H9 (cell line): Measurements from ENCODE around the gene TIAM1. TPM values are rescaled to one million over a fixed set of nuclear protein-coding genes. Genes with fewer than 3 reads are reported as not detected.

ENCODE experiments used
- DNase-seq: peaks from one replicate; pipeline ENCODE4 v3.0.0-alpha.2; 2017
- H2AFZ ChIP-seq: one replicate; pipeline ENCODE4 v1.6.1; 2013; ENCODE audit warnings: mild to moderate bottlenecking, low read length, control low read depth, moderate library complexity
- H2AK5ac ChIP-seq: 2 replicates; pipeline ENCODE4 v1.6.1; 2013; ENCODE audit warnings: low read length, control low read depth, mixed read lengths; ENCODE audit not compliant: insufficient read length
- H2BK120ac ChIP-seq: one replicate; pipeline ENCODE4 v1.6.1; 2013; ENCODE audit warnings: low read depth, mild to moderate bottlenecking, low read length, control low read depth, inconsistent platforms; ENCODE audit not compliant: poor library complexity, severe bottlenecking
- H2BK12ac ChIP-seq: 2 replicates; pipeline ENCODE4 v1.6.1; 2013; ENCODE audit warnings: low read length, control low read depth, mixed read lengths, low read depth; ENCODE audit not compliant: insufficient read length
- H2BK15ac ChIP-seq: 2 replicates; pipeline ENCODE4 v1.6.1; 2013; ENCODE audit warnings: low read depth, low read length, control low read depth
- H2BK20ac ChIP-seq: one replicate; pipeline ENCODE4 v1.6.1; 2013; ENCODE audit warnings: low read depth, mild to moderate bottlenecking, low read length, control low read depth, inconsistent platforms; ENCODE audit not compliant: poor library complexity, severe bottlenecking
- H2BK5ac ChIP-seq: 2 replicates; pipeline ENCODE4 v1.6.1; 2013; ENCODE audit warnings: low read length, control low read depth, mixed read lengths; ENCODE audit not compliant: insufficient read length
- H3K14ac ChIP-seq: 2 replicates; pipeline ENCODE4 v1.6.1; 2013; ENCODE audit warnings: low read length, control low read depth; ENCODE audit not compliant: insufficient read depth
- H3K18ac ChIP-seq: 2 replicates; pipeline ENCODE4 v1.6.1; 2013; ENCODE audit warnings: low read depth, mild to moderate bottlenecking, mixed read lengths, low read length, control low read depth; ENCODE audit not compliant: insufficient read length
- H3K23ac ChIP-seq: 2 replicates; pipeline ENCODE4 v1.6.1; 2013; ENCODE audit warnings: low read length, control low read depth, mixed read lengths, low read depth; ENCODE audit not compliant: insufficient read length
- H3K23me2 ChIP-seq: 2 replicates; pipeline ENCODE4 v1.6.1; 2013; ENCODE audit warnings: low read depth, mild to moderate bottlenecking, mixed read lengths, low read length, control low read depth; ENCODE audit not compliant: insufficient read length, poor library complexity, severe bottlenecking
- H3K27ac ChIP-seq: 2 replicates; pipeline ENCODE4 v1.5.1; 2013; ENCODE audit warnings: low read length, control low read depth, mixed read lengths, low read depth; ENCODE audit not compliant: insufficient read length
- H3K27me3 ChIP-seq: 2 replicates; pipeline ENCODE4 v1.6.1; 2013; ENCODE audit warnings: low read length, control low read depth, inconsistent platforms; ENCODE audit not compliant: insufficient read depth
- H3K4ac ChIP-seq: 2 replicates; pipeline ENCODE4 v1.6.1; 2013; ENCODE audit warnings: low read depth, mild to moderate bottlenecking, control low read depth, inconsistent platforms, low read length, moderate library complexity
- H3K4me1 ChIP-seq: 2 replicates; pipeline ENCODE4 v1.6.1; 2013; ENCODE audit warnings: low read length, control low read depth, inconsistent platforms; ENCODE audit not compliant: insufficient read depth
- H3K4me2 ChIP-seq: 2 replicates; pipeline ENCODE4 v1.6.1; 2013; ENCODE audit warnings: low read length, control low read depth, mixed read lengths; ENCODE audit not compliant: insufficient read length, insufficient read depth
- H3K56ac ChIP-seq: 2 replicates; pipeline ENCODE4 v1.6.1; 2013; ENCODE audit warnings: low read depth, mild to moderate bottlenecking, mixed read lengths, low read length, control low read depth; ENCODE audit not compliant: insufficient read length
- H3K79me1 ChIP-seq: 2 replicates; pipeline ENCODE4 v1.6.1; 2013; ENCODE audit warnings: low read depth, mild to moderate bottlenecking, moderate library complexity, low read length, control low read depth, inconsistent platforms; ENCODE audit not compliant: insufficient read depth, poor library complexity, severe bottlenecking
- H3K79me2 ChIP-seq: 2 replicates; pipeline ENCODE4 v1.6.1; 2013; ENCODE audit warnings: low read length, control low read depth, inconsistent platforms; ENCODE audit not compliant: insufficient read depth
- H3K9ac ChIP-seq: 2 replicates; pipeline ENCODE4 v1.6.1; 2013; ENCODE audit warnings: low read length, control low read depth, mixed read lengths; ENCODE audit not compliant: insufficient read length; ENCODE audit errors: extremely low read depth
- H3K9me3 ChIP-seq: one replicate; pipeline ENCODE4 v1.6.1; 2013; ENCODE audit warnings: low read depth, low read length, inconsistent platforms; ENCODE audit not compliant: control insufficient read depth
- H3T11ph ChIP-seq: one replicate; pipeline ENCODE4 v1.6.1; 2013; ENCODE audit warnings: mild to moderate bottlenecking, low read length, control low read depth, inconsistent platforms
- H4K20me1 ChIP-seq: one replicate; pipeline ENCODE4 v1.6.1; 2013; ENCODE audit not compliant: control insufficient read depth, insufficient read length, insufficient read depth
- H4K5ac ChIP-seq: 2 replicates; pipeline ENCODE4 v1.6.1; 2013; ENCODE audit warnings: low read depth, mild to moderate bottlenecking, mixed read lengths, low read length, control low read depth; ENCODE audit not compliant: insufficient read length
- H4K8ac ChIP-seq: replicated peaks from 2 replicates; pipeline ENCODE4 v1.6.1; 2013; ENCODE audit warnings: low read length, control low read depth, mixed read lengths, low read depth; ENCODE audit not compliant: insufficient read length
- H4K91ac ChIP-seq: 2 replicates; pipeline ENCODE4 v1.6.1; 2013; ENCODE audit warnings: low read depth, mild to moderate bottlenecking, moderate library complexity, mixed read lengths, low read length, control low read depth; ENCODE audit not compliant: insufficient read length
- H3K27ac Mint-ChIP-seq, 3 experiments: 2 replicates in 2 of 3; 3 replicates in 1 of 3; pipeline ENCODE4 v1.8.0; 2020 to 2021; ENCODE audit warnings: mixed read lengths in 3 of 3, mild to moderate bottlenecking in 1 of 3, moderate library complexity in 1 of 3
- H3K27me3 Mint-ChIP-seq: 2 replicates; pipeline ENCODE4 v1.8.0; 2021; ENCODE audit warnings: low read depth, mild to moderate bottlenecking, moderate library complexity, mixed read lengths
- H3K36me3 Mint-ChIP-seq, 3 experiments: 2 replicates in 2 of 3; 3 replicates in 1 of 3; pipeline ENCODE4 v1.8.0; 2020 to 2021; ENCODE audit warnings: low read depth in 3 of 3, mixed read lengths in 3 of 3; ENCODE audit not compliant: insufficient read depth in 1 of 3
- H3K4me1 Mint-ChIP-seq, 2 experiments: 2 replicates each; pipeline ENCODE4 v1.8.0; 2020; ENCODE audit warnings: mixed read lengths in 2 of 2
- H3K4me3 Mint-ChIP-seq, 2 experiments: 2 replicates in 1 of 2; 3 replicates in 1 of 2; pipeline ENCODE4 v1.8.0; 2020 to 2021; ENCODE audit warnings: mild to moderate bottlenecking in 2 of 2, mixed read lengths in 2 of 2, moderate library complexity in 1 of 2
- H3K9me3 Mint-ChIP-seq, 2 experiments: 2 replicates in 1 of 2; 3 replicates in 1 of 2; pipeline ENCODE4 v1.8.0; 2020; ENCODE audit warnings: mild to moderate bottlenecking in 2 of 2, mixed read lengths in 2 of 2, moderate library complexity in 1 of 2
- WGBS: extraction: QIAGEN DNeasy Blood & Tissue Kit; methylation state at CpG from one replicate; pipeline ENCODE4 v1.1.7; 2013; ENCODE audit warnings: missing lambda C conversion rate, low lambda C conversion rate, mixed read lengths; ENCODE audit not compliant: insufficient read length; ENCODE audit errors: extremely low coverage; 5-methylcytosine and 5-hydroxymethylcytosine counted together
- total RNA-seq: library from RNA; stranded (reverse); gene quantifications from 2 replicates; pipeline ENCODE4 v1.2.1, GENCODE V29; 2021
- TF ChIP-seq, protein P1 (sequence below): fragments of 200-600 bp; sonication (generic); conservative IDR thresholded peaks from 3 replicates; pipeline ENCODE4 v1.8.0; 2021; ENCODE audit warnings: antibody characterized with exemption, mild to moderate bottlenecking

Gene TIAM1
- total RNA-seq, 1 experiment from 2014 or later, result 23.1 TPM

DNA sequence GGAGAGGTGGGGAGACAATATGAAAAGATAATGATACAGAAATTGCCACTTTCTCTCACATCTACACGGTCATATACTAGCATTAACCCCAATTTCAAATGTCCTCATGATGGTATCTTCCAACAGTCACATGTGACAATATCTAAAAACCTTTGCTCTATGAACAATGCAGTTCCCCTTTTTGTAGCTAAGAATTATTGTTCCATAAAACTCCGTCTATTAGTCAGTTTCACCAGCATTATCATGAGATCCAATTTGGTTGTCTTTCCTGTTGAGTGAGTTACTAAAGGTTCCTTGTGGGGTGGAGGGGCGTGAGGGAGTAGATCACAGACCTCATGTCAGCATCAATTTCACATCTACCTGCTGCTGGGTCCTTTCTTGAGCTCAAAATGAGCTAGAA, 1.7 kb downstream of the TIAM1 start:
- Histone ChIP-seq H3K9ac (no peak overlapping the region), H3T11ph (no peak overlapping the region), H2AK5ac (no peak overlapping the region), H2BK15ac (no peak overlapping the region), H2BK5ac (no peak overlapping the region), H2BK12ac (no peak overlapping the region), H3K27me3 (no peaks in the 10 kb centered on the region), H3K4me2 (no peak overlapping the region), H3K79me2 (no peaks in the 10 kb centered on the region), H4K5ac (no peak overlapping the region), H3K4me1 (peaks cover 3% of the 10 kb centered on the region; the same call in 1 of the 2 replicates), H3K9me3 (no peaks in the 10 kb centered on the region), H3K27ac (no peak overlapping the region), H3K79me1 (no peaks in the 10 kb centered on the region), H2AFZ (no peak overlapping the region), H3K23me2 (peaks cover 13% of the 10 kb centered on the region), H3K4ac (no peak overlapping the region), H2BK20ac (no peak overlapping the region), H4K8ac (no peak overlapping the region), H4K91ac (no peak overlapping the region), H3K56ac (no peak overlapping the region), H3K18ac (no peak overlapping the region), H3K23ac (no peak overlapping the region), H3K14ac (no peak overlapping the region), H2BK120ac (no peak overlapping the region), H4K20me1 (no peaks in the 10 kb centered on the region)
- H3K27me3 Mint-ChIP-seq, result peaks cover 12% of the 10 kb centered on the region
- H3K36me3 Mint-ChIP-seq, result no peaks in the 10 kb centered on the region; a peak in 2 of 7 replicates
- H3K27ac Mint-ChIP-seq, result no peak overlapping the region
- peaks cover 37 to 54% of the 10 kb centered on the region in 2 experiments for H3K4me1 Mint-ChIP-seq
- H3K9me3 Mint-ChIP-seq, result no peaks in the 10 kb centered on the region
- TF ChIP-seq, protein P1, sequence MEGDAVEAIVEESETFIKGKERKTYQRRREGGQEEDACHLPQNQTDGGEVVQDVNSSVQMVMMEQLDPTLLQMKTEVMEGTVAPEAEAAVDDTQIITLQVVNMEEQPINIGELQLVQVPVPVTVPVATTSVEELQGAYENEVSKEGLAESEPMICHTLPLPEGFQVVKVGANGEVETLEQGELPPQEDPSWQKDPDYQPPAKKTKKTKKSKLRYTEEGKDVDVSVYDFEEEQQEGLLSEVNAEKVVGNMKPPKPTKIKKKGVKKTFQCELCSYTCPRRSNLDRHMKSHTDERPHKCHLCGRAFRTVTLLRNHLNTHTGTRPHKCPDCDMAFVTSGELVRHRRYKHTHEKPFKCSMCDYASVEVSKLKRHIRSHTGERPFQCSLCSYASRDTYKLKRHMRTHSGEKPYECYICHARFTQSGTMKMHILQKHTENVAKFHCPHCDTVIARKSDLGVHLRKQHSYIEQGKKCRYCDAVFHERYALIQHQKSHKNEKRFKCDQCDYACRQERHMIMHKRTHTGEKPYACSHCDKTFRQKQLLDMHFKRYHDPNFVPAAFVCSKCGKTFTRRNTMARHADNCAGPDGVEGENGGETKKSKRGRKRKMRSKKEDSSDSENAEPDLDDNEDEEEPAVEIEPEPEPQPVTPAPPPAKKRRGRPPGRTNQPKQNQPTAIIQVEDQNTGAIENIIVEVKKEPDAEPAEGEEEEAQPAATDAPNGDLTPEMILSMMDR, result no peak
- DNase-seq, result no peak
- no peak overlapping the region for H3K4me3 Mint-ChIP-seq
- no CpG with 5 or more reads among the region's 3 CpGs for WGBS
